HTERT RPE-1 (cell line): ENCODE measurements around the gene ITGB8.

Source experiments
- in situ Hi-C: fragments of 300-500 bp; cut with MboI; formaldehyde crosslinking; loops from 4 replicates; pipeline ENCODE4 v1.14.3; 2020; ENCODE audit warnings: low sequenced_read_pairs

ITGB8 gene

GRCh38 chr7:20307119-20307518 lies 23.6 kb upstream of the ITGB8 start:
- in situ Hi-C loops, result no loop called here

GRCh38 chr7:20307901-20308300 lies 22.8 kb upstream of the ITGB8 start:
- in situ Hi-C loops, result no loop called here

DNA sequence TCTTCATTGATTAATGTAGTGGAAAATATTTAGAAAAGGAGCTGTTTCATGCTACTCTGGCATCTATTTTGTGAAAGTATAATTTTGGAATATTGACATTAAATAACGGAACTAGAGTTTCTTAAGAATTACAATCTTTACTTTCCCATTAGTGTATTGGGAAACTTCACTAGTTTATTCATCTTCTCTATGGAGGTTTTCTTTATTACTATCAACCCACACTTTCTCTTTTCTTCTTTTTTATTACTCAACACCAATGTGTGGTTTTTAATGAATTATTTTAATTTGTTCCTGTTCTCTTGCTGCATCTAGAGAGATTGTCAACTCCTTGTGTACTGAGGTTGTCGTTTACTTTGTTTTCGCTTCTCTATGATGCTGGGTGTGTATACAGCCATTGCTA lies 20.4 kb upstream of the ITGB8 start:
- in situ Hi-C loops, result no loop called here

GRCh38 chr7:20310963-20311742 lies 19.5 kb upstream of the ITGB8 start:
- in situ Hi-C loops, result no loop called here

DNA sequence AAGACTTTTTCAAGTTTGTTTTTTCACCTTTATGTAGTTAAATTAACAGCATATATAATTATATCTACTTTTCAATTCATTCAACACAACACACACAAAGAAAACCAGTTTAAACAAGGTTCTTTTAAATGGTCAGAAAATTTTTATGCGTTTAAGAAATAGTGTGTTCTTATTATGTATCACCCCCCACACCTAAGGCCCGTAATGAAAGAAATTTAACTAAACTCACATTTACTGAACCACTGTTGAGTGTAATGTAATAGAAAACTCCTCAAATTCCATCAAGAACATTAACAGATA lies 19.0 kb upstream of the ITGB8 start:
- in situ Hi-C loops, result no loop called here

- in situ Hi-C loops, result no loop called here
Measured at GRCh38 chr7:20312562-20312961, 18.1 kb upstream of the ITGB8 start.

GRCh38 chr7:20313626-20314025 lies 17.1 kb upstream of the ITGB8 start:
- in situ Hi-C loops, result no loop called here

DNA sequence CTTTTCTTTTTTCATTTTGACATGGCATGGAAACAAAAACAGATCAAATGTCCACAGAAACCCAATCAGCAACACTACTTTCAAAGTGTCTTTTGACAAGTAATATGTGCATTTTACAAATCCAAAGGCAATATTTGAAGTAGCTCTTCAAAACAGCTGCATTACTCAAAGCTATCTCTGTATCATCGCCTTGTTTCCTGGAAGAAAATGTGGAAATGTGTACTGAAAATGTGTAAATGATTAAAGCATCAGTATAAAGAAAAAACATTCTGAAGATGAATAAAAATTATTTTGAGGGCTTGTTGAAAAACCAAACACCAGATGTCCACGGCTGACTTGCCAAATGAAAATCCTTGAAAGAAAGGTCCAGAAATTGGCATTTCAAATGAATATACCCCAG lies 16.5 kb upstream of the ITGB8 start:
- in situ Hi-C loops, result no loop called here

DNA sequence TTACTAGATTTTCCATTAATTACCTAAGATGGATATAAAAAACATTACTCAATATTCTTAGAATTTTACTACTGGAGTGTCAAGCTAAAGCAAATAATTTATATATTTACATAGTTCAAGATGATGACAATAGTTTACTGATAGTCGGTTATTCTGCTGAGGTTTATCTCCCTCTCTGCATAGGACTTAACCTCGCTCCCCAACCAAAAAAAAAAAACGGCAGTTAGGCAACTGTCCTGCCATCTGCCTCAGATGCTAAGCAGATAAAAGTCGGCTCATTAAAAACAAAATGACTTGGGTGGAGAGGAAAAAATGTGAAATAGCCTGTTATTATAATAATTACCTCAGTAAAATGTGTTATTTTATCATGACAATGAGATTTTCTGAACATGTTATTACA lies 14.0 kb upstream of the ITGB8 start:
- in situ Hi-C loops, result no loop called here

- in situ Hi-C loops, result no loop called here
Measured at GRCh38 chr7:20317413-20317812, 13.3 kb upstream of the ITGB8 start.

DNA sequence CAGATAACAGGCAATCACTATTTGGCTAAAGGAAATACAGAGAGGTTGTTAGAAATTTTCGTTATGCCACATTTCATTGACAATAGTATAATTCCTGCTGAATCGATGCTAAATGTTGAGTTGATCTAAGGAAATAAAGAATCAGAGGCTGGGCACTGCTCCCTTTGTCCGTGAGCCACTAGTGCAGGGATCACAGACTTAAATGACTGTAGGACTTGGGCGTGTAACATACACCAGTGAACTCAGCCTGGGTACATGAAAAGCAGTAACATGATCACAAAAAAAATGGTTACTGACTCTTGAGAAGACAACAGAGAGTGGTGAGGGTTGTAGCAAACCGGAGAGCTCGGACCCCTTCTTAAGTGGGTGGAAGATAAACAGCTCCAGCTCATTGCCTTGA lies 11.8 kb upstream of the ITGB8 start:
- in situ Hi-C loops, result no loop called here

GRCh38 chr7:20320322-20320721 lies 10.4 kb upstream of the ITGB8 start:
- in situ Hi-C loops, result no loop called here

- in situ Hi-C loops, result no loop called here
Measured at GRCh38 chr7:20320786-20321185, 9.9 kb upstream of the ITGB8 start.

DNA sequence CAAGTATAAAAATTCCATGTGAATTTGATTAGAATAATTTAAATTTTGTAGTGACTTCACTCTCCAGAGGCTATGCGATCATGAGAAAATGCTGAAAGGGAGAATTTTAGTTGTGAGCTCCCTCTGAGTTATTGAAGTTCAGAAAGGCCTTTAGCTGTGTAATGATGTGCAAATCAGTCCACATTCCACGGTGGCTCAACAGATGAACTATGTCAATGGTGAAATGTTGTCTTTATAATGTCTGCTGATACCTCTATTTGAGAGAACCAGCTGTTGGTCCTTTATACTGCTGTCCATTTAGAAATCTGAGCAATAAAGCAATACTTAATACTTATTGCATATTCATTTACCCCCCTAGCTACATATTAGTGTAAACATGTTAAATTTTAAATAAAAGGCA lies 7.1 kb upstream of the ITGB8 start:
- in situ Hi-C loops, result no loop called here

DNA sequence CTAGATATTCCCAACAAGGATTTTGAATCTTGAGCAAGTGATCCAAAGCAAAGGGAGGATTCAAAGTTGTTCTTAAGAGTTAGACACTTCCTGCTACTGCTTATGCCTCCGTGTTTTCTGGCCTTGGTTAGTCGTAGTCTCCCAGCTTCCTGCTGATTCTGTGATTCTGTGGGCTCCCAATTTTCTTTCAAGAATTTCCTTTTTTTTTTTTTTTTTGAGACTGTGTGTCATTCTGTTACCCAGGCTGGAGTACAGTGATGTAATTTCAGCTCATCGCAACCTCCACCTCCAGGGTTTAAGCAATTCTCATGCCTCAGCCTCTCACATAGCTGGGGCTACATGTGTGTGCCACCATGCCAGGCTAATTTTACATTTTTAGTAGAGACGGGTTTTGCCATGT lies 4.4 kb upstream of the ITGB8 start:
- in situ Hi-C loops, result no loop called here

DNA sequence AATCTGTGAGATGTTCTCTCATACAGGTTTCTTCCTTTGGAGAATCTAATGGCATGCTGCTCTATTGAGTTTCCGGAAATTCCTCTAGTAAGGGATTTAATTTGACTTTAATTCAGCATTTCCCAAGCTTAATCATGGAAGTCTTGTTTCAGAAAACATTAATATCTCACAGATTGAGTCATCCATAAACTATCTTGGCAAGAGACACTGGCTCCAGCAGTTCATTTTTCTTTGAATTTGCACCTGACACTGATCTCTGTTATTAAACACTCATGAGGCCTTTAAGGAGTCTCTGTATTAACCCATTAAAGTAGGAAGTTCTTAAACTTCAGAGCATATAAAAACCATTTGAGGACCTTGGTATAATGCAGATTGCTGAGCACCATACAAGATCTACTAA lies 3.6 kb upstream of the ITGB8 start:
- in situ Hi-C loops, result no loop called here

DNA sequence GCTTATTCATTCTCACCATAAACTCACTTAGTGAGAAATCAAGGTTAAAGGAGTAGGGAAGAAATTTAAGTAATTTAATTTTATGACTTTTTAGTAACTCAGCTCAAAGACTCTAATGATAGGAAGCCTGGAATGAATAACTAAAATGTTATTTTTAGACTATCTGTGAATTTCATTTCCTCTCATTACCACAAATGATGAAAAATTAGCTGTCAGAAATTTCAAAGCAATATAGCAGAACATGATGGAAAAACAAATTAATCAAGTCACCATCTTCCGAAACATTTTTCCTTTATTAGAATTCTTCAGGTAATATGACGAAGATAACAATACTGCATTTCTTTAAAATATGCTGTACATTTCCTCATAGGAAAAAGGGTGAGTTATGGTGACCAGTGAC lies 2.7 kb upstream of the ITGB8 start:
- in situ Hi-C loops, result no loop called here

DNA sequence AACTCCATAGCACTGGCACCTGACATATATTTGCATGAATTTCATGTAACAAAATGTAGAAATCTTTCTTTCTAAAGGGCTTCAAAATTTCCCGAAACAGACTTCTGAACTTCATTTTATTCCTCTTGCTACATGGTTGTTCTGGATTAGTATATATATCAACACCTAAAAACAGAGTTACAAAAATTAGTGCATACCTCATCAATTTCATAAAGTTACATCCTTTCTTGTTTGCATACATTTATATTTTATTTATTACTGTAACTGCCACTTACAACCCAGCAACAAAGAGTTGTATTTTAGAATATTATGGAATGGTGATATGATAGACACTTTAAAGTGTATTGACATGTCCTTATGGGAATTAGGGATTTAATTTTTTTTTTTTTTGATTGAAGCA lies 2.0 kb upstream of the ITGB8 start:
- in situ Hi-C loops, result no loop called here

- in situ Hi-C loops, result no loop called here
Measured at GRCh38 chr7:20329389-20330238, 1.1 kb upstream of the ITGB8 start.

DNA sequence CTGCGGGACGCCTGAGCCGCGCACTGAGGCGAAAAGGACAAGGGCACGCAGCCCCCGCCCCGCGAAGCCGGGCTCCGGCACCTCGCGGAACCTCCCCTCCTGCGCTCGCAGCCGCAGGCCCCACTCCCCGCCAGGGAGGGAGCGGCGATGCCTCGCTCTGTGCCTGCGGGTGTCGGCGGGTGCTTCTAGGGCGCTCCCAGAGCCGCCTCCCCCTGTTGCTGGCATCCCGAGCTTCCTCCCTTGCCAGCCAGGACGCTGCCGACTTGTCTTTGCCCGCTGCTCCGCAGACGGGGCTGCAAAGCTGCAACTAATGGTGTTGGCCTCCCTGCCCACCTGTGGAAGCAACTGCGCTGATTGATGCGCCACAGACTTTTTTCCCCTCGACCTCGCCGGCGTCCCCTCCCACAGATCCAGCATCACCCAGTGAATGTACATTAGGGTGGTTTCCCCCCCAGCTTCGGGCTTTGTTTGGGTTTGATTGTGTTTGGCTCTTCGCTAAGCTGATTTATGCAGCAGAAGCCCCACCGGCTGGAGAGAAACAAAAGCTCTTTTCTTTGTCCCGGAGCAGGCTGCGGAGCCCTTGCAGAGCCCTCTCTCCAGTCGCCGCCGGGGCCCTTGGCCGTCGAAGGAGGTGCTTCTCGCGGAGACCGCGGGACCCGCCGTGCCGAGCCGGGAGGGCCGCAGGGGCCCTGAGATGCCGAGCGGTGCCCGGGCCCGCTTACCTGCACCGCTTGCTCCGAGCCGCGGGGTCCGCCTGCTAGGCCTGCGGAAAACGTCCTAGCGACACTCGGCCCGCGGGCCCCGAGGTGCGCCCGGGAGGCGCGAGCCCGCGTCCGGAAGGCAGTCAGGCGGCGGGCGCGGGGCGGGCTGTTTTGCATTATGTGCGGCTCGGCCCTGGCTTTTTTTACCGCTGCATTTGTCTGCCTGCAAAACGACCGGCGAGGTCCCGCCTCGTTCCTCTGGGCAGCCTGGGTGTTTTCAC lies 519 bp downstream of the ITGB8 start:
- in situ Hi-C loops, result no loop called here
